ENCODE measurements around the gene AK1. TPM values are rescaled to one million over a fixed set of nuclear protein-coding genes. Genes with fewer than 3 reads are reported as not detected.
A peak's percentile ranks its signal among the peaks of the same experiment; 100 is the strongest.

AK1 gene
- total and polyA plus RNA-seq, 9 of the 15 experiments (the other 6 are each of a cell fraction or from before 2014, with no cell fraction given): 10.1 to 71.8 (median 39.0) TPM

- TF ChIP-seq REST (IDR thresholded peaks at IDR 0.05; ENCODE audit: borderline replicate concordance): peak; percentile 86
- TF ChIP-seq REST (CRISPR knock-in tag; IDR thresholded peaks at IDR 0.05; ENCODE audit: low read depth): no peak
- TF ChIP-seq CCNT2 (IDR thresholded peaks at IDR 0.05; ENCODE audit: borderline replicate concordance, extremely low read depth, insufficient read length, low read depth, low read length): no peak
- no peak for TF ChIP-seq NUFIP1 (IDR thresholded peaks at IDR 0.05; ENCODE audit: partially characterized antibody)
- TF ChIP-seq ZNF707 (CRISPR knock-in tag; conservative IDR thresholded peaks at IDR 0.05): no peak
- TF ChIP-seq GTF2F1 (IDR thresholded peaks at IDR 0.05; ENCODE audit: low read depth, low read length): no peak
- no peak for TF ChIP-seq IRF2 (CRISPR knock-in tag; IDR thresholded peaks at IDR 0.05)
- TF ChIP-seq ELK1 (CRISPR knock-in tag; IDR thresholded peaks at IDR 0.05): no peak
- no peak for TF ChIP-seq ZNF592 (IDR thresholded peaks at IDR 0.05)
- TF ChIP-seq ZFX (CRISPR knock-in tag; IDR thresholded peaks at IDR 0.05): no peak
- TF ChIP-seq SMARCA4 (IDR thresholded peaks at IDR 0.05): no peak
- TF ChIP-seq MAZ (CRISPR knock-in tag; conservative IDR thresholded peaks at IDR 0.05 in 1 of 2, IDR thresholded peaks at IDR 0.05 in 1 of 2): 0 out of 4 replicates have a peak, but pooled peaks of 1 of the 2 experiments have one; percentile 39
- TF ChIP-seq NCOA1 (IDR thresholded peaks at IDR 0.05; ENCODE audit: low read depth): no peak
- no peak for TF ChIP-seq TEAD2 (tag; IDR thresholded peaks at IDR 0.05)
- TF ChIP-seq ELF4 (CRISPR knock-in tag; IDR thresholded peaks at IDR 0.05): no peak
Observed at GRCh38 chr9:127921557-127922120, 44.2 kb upstream of the AK1 start (continued).
